ENCODE results near the gene TMEM176B.
"Not testable (repeated sequence)": the region's sequence is repeated elsewhere in the genome, so short reads cannot be mapped to it uniquely, and the experiment has no call there.

TMEM176B gene

DNA sequence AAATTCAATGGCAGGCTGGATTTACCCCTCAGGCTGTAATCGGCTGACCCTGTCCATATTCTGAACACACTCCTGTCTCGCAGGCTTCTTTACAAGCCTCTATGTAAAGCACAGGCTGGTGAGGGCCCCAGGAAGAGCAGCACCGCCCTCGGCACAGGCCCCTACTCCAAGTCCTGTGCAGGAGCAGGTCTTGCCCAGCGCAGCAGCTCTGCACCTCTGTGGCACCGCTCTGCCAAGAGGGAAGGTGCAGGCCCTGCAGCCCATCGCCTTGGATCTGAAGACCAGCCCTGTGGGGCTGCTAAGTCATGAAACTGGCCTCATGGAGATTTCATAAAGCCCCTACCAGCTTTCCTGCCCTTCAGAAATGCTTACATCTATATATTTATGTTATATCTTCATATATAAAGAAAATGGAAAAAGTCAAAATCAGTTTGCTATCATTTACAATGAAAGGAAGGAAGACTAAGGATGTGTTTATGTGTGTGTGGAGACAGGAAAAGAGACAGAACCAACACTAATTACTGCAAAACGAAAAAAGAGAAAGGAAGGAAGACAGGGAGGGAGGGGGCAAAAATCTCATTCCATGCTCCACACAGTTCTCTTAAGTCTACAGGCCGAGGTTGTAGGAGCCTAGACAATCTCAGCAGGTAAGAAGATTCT lies 9.6 kb downstream of the TMEM176B start:
- no peak for DNase-seq (ENCODE audit: low read depth)

DNA sequence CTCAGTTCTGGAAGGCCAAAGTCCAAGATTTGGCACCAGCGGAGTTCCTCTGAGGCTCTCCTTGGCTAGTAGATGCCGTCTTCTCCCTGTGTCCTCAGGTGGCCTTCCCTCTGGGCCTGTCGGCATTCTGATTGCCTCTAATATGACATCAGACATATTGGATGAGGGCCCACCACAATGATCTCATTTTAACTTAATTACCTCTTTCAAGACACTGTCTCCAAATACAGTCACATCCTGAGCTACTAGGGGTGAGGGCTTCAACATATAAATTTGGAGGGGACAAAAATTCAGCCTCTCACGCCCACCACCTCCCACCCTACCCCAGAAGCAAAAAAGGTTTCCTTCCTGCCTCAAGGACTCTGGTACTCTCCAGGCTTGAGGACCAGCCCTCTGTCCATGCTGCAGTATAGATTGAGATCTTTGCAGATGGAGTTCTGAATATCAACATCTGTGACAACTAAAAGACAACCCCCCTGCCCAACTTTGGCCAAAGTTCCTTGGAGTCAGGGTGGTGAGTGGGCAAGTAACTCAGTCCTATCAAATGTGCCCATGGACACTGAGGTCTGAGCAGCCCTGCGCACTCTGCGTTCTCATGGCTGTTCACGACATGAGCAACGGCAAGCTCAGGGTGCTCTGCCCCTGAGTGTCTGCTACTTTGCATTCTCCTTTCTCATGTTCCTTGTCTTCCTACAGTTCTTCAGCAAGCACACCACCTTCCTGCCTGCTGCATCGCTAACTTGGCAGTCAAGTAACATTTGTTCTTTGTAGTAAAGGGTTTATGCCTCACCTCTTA lies 11.5 kb downstream of the TMEM176B start:
- no peak for DNase-seq (ENCODE audit: low read depth)

DNA sequence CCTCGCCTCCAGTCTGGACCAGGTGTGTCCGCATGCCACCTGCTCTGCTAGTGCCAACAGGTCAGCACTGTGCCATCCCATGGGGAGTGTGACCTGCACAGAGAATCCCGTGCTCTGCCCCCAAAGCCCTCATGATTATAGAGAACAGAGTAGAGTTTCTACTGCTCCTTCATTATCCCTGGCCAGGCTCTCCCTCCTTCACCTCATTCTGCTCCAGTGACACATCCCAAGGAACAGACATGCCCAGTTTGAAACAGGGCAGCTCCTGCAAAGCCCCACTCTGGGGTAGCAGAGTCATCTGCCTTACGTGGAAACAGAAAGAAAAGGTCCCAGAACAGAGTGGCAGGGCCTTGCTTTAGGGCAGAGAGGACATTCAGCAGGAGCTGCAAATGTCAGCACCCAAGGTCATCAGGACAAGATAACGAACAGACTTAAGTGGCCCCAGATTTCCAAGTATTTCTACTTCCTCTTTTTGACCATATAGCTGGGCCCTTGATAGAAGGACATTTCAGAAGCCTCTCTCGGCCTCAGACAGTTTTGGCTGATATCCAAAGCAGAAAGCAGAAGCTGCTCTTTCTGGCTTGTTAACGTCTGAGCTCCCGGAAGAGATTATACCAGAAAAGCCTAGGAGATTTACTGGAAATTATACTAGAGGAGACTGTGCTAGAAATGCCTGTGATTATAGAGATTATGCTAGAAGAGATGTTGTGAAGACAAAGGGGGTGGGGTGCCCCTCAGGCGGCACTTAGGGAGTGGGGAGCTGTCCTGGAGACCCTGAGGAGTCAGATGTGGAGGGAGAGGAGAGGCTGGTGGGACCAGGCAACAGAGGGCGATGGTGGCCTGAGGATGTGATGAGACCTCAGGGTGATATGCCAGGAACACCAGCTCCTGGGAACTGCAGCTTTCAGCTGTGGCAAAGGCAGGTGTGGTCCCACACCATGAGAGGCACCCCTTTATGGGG lies 12.6 kb downstream of the TMEM176B start:
- no peak for DNase-seq (ENCODE audit: low read depth)

DNA sequence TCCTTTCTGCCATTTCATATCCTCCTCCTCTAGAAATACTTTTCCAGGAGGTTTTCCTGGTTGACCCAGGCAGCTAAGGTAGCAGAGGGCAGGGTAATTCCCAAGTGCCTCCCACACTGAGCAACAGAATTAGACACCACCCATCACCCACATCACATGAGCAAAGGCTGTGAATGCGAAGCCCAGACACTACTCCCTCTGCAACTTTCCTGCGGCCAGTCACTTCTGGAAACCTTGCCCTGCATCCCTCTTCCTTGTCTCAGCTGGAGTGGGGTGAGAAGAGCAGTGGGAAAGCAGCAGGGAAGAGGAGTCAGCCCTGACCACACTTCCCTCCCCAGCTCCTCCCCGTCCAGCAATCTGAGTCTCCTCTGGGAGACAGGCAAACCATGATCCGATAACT lies 15.2 kb downstream of the TMEM176B start:
- DNase-seq (ENCODE audit: low read depth), result no peak

DNA sequence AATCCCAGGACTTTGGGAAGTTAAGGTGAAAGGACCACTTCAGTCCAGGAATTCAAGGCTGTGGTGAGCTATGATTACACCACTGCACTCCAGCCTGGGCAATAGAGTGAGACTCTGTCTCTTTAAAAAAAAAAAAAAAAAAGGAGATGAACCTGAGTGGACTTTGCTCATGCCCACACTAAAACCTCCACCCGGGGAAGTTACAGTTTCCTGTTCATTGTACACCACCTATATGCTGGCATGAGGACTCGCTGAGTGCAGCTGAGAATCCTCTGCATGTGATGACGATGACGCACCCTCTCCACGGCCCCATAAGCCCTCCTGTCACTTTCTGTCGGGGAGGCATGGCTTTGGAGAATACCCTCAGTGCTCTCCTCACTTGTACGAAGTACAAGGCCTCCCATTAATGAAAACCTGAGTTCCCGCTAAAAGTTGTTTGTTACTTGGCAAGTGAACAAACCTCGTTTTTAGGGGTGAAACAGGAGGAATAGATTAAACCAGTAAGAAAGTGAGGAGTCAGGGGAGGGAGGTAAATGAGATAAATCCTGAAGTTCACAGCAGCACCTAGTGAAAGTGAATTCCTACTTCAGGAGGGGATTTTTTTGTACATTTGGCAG lies 15.9 kb downstream of the TMEM176B start:
- no peak for DNase-seq (ENCODE audit: low read depth)

DNA sequence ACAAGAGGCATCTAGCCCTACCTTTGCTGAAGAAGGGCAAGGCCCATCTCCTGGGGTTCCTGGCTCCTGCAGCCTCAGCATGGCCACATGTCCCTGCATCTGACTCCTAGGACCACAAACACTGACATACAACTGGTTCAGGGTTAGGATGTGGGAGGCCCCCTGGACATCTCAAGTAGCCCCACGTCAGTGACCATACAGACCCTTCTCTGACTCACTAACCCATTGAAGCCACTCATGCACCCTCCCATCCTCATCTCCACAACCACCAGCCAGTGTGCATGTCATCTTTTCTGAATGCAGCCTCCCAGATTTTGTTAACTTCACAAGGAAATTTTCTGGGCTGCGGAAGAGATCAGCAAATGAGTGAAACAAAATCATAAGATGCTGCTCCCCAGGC lies 18.2 kb downstream of the TMEM176B start:
- DNase-seq (ENCODE audit: low read depth), result no peak

DNA sequence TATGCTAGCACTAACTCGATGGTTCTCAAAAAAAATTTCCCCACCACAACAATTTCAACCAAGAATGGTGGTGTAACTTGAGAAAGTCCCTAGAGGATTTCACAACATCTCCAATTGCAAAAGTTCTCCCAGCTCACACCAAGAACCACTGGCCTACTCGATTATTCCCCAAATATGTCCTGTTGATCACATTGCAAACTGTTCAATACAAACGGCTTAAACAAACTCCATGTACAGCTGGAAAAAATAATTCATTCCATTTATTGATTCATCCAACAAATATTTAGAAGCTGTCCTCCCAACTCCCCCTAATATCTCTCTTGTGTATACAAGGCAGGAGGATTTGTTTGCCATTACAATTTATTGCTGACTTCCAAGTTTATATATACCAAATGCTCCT lies 19.1 kb downstream of the TMEM176B start:
- no peak for DNase-seq (ENCODE audit: low read depth)

DNA sequence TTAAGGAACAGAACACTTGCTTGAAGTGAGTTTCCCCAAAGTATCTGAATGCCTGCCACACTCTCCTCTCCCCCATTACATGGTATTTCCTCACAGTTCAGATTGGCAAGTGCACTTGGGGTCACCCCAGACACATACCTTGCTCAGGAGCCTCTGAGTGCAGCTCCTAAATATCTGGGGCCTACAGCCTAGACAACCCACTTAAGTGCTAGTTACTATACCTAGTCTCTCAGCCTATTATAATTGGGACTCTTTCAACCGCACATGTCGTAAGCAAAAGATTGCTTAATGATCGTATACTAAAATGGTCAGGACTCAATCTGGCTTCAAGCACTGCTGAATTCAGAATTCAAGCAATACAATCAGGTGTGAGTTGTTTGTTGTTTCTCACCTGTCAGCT lies 19.9 kb downstream of the TMEM176B start:
- no peak for DNase-seq (ENCODE audit: low read depth)

DNA sequence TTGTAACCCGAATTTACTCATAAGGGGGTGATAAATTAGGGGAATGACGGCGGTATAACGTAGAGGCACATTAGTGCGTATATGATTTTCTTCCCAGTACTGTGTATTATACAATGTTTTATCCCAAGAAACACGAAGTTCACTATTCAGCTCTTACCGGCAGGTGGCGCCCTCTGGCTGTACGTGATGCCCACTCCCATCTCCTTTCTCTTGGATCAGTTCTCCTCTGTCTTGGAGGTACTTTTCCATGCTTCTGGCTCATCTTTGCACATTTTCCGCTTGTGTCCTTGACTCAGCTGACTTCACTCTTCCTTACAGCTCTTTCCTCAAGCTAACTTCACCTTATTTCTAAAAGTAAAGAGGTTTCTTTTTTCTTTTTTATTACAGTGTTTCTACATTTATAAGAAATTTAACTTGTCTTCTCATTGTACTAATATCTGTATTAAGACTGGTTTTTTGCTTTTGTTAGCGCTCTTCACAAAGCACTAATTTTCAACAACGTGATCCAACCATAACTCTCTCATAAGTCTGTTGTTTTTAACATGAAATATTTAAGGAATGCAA lies 21.3 kb downstream of the TMEM176B start:
- DNase-seq (ENCODE audit: low read depth), result no peak

DNA sequence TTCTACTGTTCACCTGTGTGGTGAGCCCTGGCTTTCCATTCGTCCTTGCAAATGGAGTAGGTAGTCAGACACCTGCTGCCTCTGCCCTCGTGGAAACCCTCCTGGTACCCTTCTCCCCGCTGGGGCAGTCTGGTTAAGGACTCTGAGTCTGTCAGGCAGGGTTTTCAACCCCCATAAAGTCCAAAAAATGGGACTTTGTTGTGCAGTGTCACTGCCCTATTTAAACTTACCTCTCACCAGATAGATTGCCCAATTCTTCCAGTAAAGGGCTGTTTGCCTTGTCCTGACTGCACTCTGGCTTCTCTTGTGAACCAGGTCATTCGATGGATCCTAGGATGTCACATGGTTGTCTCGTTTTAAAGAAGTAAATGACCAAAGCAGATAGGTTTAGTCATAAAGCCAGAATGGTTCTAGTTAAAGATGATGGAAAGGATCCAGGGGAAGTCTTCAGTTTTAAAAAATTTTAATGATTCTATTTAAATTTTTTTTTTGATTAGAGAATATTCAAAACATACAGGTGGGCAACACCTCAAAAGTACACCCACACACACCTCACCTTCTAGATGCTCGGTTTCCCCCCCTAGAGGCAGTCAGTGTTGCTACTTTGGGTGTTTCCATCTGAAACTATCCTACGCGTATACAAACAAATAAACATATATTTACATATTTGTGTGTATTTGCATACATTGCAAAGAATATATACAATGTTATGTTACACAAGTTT lies 22.0 kb downstream of the TMEM176B start:
- no peak for DNase-seq (ENCODE audit: low read depth)

DNA sequence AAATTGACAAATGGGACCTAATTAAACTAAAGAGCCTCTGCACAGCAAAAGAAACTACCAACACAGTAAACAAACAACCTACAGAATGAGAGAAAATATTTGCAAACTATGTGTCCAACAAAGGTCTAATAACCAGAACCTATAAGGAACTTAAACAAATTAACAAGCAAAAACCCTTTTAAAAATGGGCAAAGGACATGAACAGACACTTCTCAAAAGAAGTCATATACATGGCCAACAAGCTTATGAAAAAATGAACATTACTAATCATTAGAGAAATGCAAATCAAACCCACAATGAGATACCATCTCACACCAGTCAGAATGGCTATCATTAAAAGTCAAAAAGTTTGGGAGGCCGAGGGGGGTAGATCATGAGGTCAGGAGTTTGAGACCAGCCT lies 26.0 kb downstream of the TMEM176B start:
- not testable (repeated sequence) for DNase-seq (ENCODE audit: low read depth)

DNA sequence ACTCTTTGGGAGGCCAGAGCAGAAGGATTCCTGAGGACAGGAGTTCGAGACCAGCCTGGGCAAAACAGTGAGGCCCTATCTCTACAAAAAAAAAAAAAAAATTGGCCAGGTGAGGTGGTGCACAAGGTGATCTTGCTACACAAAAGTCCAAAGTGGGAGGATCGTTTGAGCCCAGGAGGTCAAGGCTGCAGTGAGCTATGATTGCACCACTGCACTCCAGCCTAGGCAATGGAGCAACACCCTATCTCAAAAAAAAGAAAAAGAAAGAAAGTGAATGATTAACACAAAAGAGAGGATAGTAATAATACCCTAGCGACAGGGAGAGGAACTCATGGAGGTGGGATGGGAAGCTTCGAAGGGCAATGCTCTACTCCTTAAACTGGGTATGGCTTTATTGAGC lies 30.4 kb downstream of the TMEM176B start:
- no peak for DNase-seq (ENCODE audit: low read depth)

DNA sequence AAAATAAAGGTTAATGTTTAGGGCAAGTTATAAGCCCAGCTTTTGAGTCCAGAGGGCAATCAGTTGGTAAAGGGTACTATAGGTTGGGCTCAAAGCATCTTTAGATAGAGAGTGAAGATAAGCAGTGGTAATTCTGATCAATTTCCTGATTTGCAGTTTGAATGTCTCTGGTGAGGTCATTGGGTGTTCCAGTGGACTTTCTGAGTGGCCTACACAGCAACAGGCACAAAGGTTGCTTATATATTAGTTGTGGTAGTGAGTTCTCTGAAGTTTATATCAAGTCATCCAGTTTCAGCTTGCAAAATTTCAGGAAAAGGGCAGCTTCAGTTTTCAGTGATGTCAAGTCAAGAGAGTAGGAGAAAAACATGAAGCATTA lies 33.8 kb downstream of the TMEM176B start:
- no peak for DNase-seq (ENCODE audit: low read depth)

DNA sequence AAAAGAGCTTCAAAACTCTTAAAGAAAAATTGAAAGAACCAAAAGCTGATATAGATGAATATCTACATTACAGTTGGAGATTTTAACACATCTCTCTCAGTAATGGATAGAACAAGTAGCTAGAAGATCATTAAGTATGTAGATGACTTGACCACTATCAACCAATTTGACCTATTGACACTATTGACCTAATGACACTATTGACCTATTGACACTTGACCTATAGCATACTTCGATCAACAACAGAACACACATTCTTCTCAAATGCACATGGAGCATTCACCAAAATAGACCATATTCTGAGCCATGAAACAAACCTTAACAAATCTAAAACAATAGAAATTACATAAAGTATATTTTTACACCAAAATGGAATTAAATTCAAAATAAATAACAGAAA lies 40.7 kb downstream of the TMEM176B start:
- DNase-seq (ENCODE audit: low read depth), result no peak

DNA sequence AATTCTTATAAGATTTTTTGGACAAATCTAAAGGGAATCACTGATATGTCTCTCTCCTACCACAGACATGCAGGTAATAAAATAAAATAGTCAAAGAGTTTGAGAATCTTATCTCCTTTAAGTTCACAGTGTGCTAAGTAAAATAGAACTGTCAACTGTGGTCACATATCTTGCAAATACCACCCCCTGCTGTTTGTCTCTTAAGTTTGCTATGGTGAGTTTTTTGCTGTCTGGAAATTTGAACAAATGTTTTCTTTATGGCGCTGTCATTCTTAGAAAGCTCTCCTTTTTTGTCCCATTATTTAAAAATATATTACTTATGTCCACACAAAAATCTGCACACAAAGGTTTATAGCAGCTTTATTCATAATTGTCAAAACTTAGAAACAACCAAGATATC lies 43.3 kb downstream of the TMEM176B start:
- DNase-seq (ENCODE audit: low read depth), result no peak

DNA sequence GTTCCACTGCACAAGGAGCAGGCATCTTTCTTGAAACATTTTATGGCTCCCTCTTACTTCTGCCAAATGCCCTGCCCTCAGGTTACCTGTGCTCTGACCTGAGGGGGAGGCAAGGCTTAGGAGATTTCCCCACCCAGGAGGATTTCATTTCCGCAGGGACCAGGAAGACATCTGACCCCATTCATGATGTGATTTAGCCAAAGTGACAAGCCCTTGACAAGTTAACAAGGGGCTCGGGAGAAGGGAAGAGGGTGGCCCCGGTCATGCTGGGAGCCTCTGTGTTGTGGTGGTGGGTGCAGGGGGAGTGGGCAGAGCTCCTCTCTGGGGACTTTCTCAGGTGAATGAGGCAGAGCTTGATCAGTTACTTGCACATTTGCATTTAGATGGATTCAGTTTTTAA lies 44.0 kb downstream of the TMEM176B start:
- no peak for DNase-seq (ENCODE audit: low read depth)

DNA sequence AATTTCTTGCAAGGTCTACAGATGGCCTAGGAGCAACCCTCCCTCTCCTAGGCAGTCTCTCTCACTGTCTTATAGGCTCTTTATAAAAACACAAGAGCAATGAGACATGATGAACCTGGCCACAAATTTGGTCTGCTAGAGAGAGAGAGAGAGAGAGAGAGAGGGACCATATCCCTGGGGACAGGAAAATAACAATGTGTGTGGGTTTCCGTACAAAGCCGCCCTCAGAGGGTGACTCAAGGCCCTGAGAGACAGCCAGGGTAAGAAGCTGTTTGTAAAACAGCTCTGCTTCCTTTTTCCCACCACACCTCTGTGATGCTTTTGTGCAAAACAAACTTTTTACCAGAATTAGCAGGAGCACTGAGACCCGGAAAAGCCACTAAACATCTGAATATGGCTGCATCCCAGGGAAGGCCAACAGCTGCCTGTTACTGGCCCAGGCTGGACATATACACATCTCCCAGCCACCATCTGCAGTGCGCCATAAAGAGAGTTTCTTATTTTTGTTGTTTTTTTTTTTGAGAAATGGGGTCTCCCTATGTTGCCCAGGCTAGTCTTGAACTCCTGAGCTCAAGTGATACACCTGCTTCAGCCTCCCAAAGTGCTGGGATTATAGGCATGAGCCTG lies 44.6 kb downstream of the TMEM176B start:
- DNase-seq (ENCODE audit: low read depth), result no peak

DNA sequence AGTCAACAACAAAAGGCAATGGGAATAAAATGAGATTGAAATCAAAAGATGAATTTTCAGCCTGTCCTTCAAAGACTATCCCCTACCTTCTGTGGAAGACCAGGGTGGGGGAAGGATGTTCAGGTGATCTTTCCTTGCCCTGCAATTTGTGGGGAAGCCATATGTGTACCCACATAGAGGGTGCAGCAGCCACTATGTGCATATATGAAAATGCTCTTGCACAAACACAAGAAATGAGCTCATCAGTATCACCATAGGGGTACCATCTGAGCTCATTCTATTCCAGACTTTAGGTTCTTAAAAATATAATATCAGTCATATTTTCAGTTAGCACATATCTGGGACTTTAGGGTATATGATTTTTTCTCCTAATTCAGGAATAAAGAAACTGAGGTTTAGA lies 45.2 kb downstream of the TMEM176B start:
- no peak for DNase-seq (ENCODE audit: low read depth)

DNA sequence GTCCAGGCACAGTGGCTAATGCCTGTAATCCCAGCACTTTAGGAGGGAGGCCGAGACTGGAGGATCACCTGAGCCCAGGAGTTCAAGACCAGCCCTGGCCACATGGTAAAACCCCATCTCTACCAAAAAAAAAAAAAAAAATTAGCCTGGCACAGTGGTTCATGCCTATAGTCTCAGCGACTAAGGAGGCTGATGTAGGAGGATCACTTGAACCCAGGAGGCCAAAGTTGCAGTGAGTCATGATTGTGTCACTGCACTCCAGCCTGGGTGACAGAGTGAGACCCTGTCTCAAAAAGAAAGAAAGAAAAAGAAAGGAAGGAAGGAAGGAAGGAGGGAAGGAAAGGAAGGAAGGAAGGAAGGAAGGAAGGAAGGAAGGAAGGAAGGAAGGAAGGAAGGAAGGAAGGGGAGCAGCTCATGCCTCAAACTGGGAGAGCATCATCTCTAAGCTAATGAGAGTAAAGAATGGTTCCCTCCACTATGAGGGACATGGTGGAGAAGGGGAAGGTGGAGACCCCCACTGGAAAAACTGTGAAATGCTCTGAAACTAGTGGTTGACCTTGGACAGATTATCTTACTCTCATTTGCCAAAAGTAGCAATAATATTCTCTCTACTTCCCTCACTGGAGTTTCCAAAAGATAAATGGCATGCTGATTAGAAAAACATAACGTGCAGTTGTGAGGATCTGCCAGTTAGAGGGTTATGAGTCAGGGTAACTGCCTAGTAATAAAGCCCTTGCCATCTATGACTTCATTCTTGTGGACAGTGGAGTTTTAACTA lies 46.1 kb downstream of the TMEM176B start:
- DNase-seq (ENCODE audit: low read depth), result no peak

DNA sequence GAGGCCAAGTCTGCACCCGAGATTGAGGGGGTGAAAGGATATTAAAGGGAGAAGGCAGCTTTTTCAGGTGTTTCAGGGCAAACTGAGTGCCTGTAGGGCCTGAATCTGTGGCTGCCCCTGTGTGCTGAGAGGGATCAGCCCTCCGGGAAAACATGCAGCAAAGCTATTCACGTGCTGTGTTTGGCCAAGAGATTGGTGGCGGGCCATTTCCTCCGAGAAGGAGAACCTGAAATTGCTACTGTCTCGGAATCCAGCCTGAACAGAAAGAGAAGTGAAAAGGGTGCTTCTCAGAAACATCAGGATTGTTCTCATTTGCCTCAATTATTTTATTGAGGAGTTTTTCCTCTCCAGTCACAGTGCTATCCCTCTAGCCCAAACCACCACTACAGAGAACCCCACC lies 46.9 kb downstream of the TMEM176B start:
- no peak for DNase-seq (ENCODE audit: low read depth)

All from GM04503 (cell line).